GM13977 (cell line): ENCODE results near the gene COX10.

Source experiments
- DNase-seq: peaks from one replicate; pipeline ENCODE4 v3.0.0; 2012; ENCODE audit warnings: low spot score
- in situ Hi-C: fragments of 300-500 bp; cut with MboI; formaldehyde crosslinking; loops from one replicate; pipeline ENCODE4 v1.12.0; 2022; ENCODE audit warnings: low sequenced_read_pairs, low pct_unique_long_range_greater_than_20kb, mixed read lengths, inconsistent platforms; ENCODE audit not compliant: unreplicated experiment
- TF ChIP-seq, protein P1 (sequence below): IDR thresholded peaks from 2 replicates; pipeline ENCODE4 v1.5.1; 2012; ENCODE audit warnings: mild to moderate bottlenecking, control low read depth; ENCODE audit not compliant: insufficient read depth; ENCODE audit errors: extremely low read depth, missing control alignments

The COX10 gene

DNA sequence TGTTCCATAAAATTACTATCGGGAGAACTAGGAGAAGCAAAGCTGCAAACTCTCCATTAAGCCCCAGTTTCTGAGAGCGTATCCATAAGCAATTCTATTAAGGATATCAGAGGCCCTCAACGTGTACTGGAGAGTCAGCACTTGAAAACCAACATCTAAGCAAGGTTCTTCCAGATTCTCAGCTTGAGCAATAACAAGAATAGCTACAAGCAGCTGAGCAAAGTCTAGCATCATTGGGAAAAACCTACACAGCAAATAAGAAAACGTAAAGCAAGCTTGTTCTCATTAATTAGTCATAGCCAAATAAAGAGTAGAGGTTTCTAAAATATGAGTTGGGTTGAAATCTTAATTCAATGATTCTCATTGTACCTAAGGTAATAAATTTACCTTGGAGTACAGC lies 26.9 kb upstream of the COX10 start:
- in situ Hi-C loops, result no loop called here
- peak; percentile 19 for DNase-seq
- TF ChIP-seq, protein P1, sequence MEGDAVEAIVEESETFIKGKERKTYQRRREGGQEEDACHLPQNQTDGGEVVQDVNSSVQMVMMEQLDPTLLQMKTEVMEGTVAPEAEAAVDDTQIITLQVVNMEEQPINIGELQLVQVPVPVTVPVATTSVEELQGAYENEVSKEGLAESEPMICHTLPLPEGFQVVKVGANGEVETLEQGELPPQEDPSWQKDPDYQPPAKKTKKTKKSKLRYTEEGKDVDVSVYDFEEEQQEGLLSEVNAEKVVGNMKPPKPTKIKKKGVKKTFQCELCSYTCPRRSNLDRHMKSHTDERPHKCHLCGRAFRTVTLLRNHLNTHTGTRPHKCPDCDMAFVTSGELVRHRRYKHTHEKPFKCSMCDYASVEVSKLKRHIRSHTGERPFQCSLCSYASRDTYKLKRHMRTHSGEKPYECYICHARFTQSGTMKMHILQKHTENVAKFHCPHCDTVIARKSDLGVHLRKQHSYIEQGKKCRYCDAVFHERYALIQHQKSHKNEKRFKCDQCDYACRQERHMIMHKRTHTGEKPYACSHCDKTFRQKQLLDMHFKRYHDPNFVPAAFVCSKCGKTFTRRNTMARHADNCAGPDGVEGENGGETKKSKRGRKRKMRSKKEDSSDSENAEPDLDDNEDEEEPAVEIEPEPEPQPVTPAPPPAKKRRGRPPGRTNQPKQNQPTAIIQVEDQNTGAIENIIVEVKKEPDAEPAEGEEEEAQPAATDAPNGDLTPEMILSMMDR, result no peak

DNA sequence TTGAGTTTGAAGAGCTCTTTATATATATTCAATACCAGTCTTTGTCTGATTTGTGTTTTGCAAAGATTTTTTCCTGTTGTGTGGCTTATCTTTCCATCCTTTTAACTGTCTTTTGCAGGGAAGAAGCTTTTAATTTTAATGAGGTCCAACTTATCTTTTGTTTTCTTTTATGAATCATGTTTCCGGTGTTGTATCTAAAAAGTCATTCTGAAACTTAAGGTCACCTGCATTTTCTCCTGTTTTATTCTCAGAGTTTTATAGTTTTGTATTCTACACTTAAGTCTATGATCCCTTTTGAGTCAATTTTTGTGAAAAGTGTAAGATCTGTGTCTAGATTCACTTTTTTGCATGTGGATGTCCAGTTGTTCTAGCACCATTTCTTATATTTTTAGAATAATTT lies 24.6 kb upstream of the COX10 start:
- DNase-seq, result no peak
- TF ChIP-seq, protein P1, result no peak
- in situ Hi-C loops, result no loop called here

DNA sequence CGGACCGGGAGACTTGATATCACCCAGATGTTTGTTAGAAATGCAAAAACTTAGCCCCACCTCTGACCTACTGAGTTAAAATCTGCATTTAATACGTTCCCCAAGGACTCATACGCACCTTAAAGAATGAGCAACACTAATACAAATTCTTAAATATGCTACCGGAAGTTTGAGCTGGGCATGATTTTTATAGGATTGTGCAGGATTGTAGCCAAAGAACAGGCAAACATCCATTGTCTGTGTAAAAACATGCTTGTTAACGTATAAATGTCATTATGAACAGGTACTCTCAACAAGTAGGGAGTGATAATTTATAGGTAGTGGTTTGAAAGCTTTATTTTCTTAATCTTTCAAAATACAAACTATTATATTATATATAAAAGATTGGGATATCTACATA lies 22.3 kb upstream of the COX10 start:
- TF ChIP-seq, protein P1, result no peak
- in situ Hi-C loops, result no loop called here
- no peak for DNase-seq

DNA sequence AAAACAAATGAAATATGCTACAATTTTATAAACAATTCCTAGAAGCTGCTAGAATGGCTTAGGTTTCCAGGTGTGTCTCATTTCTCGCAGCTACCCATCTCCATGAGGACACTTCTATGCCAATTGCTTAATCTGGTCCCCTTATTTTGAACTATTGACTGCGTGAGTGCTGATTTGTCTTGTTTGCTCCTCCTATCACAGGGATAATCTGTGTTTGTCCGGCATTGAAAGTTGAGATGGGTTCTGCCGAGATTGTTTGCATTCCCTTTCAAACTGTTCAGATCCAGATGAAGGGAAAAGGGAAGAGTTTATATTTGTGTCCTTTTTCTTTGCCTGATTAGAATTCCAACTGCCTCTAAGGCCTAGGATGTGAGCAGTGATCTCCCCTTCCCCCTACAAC lies 21.7 kb upstream of the COX10 start:
- no peak for DNase-seq
- in situ Hi-C loops, result no loop called here
- TF ChIP-seq, protein P1, result no peak

DNA sequence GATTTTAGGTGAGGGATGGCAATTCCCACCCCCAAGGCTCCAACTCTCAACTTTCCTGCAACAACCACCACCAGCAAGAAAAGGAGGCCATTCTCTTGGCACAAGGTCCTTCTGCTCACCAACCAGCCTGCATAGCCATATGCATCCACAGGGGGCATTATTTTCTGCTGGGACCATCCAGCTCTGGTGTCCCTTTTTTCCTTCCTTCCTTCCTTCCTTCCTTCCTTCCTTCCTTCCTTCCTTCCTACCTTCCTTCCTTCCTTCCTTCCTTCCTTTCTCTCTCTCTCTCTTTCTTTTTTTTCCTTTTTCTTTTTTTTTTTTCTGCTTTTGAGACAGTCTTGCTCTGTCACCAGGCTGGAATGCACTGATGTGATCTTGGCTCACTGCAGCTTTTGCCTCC lies 21.1 kb upstream of the COX10 start:
- TF ChIP-seq, protein P1, result peak; percentile 40
- DNase-seq, result peak; percentile 18
- in situ Hi-C loops, result no loop called here

DNA sequence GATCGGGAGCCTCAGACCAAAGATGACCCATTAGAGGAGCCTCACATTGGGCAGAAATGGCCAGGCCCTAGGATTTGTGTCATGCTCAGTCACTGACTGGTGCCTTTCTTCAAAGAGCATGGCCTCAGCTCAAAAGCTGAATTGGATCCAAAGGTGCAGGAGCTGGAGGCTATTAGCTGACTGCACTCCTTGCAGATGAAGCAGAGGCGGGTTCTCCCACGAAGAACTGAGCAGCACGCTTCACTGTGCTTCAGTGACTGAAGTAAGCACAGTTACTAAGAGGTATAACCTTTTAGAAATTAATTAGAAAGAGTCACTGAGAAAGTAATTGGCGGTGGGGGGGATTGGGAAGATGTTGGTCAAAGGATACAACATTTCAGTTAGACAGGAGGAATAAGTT lies 18.7 kb upstream of the COX10 start:
- TF ChIP-seq, protein P1, result no peak
- no peak for DNase-seq
- in situ Hi-C loops, result loop anchor here (25.0 kb wide), 1 partner anchor 88 kb away; no protein-coding TSS in a partner anchor

DNA sequence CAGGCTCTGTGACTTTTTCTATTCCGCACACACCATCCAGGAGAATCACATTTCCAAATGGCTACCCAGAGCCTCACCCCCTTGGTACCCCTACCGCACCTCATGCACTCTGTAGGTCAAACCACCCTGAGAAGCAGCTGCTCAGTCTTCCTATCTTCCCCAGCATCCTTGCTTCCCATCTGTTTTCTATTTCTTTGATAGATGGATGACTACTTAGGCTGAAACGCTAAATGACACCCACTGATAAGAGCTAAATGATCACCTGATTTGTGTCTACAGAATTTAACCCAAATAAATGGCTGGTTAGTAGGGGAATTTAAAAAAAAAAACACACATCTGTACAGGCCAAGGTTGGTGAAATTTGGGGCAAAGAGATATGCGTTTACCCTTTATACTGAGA lies 17.6 kb upstream of the COX10 start:
- TF ChIP-seq, protein P1, result no peak
- in situ Hi-C loops, result loop anchor here (25.0 kb wide), 1 partner anchor 89 kb away; no protein-coding TSS in a partner anchor
- no peak for DNase-seq
